Fibroblast of lung (primary cell): ENCODE data around the gene TTLL10. TPM values are rescaled to one million over a fixed set of nuclear protein-coding genes. Genes with fewer than 3 reads are reported as not detected.

ENCODE experiments used
- DNase-seq, 2 donors: peaks; one replicate each; pipeline versions ENCODE4 v3.0.0 to v3.0.0-alpha.2; 2010; ENCODE audit warnings: low read depth in 2 of 2
- H2AFZ ChIP-seq: 2 replicates; pipeline ENCODE4 v1.5.1; 2012; ENCODE audit warnings: low read length, control low read depth, inconsistent platforms
- H3K27ac ChIP-seq: 2 replicates; pipeline ENCODE4 v1.5.1; 2011; ENCODE audit warnings: low read length, control low read depth; ENCODE audit not compliant: insufficient read depth
- H3K27me3 ChIP-seq: 2 replicates; pipeline ENCODE4 v1.5.1; 2011; ENCODE audit warnings: mild to moderate bottlenecking, low read length; ENCODE audit not compliant: control insufficient read depth, insufficient read depth
- H3K36me3 ChIP-seq: 2 replicates; pipeline ENCODE4 v1.5.1; 2011; ENCODE audit warnings: low read length; ENCODE audit not compliant: control insufficient read depth, insufficient read depth
- H3K4me1 ChIP-seq: 2 replicates; pipeline ENCODE4 v1.5.1; 2011; ENCODE audit warnings: low read length; ENCODE audit not compliant: control insufficient read depth, insufficient read depth; ENCODE audit errors: extremely low read depth
- H3K4me2 ChIP-seq: 2 replicates; pipeline ENCODE4 v1.5.1; 2011; ENCODE audit warnings: low read length, control low read depth; ENCODE audit not compliant: insufficient read depth; ENCODE audit errors: extremely low read depth
- H3K4me3 ChIP-seq, 4 experiments: fragments of 200-600 bp in 1 of 4; sonication (generic) in 1 of 4; replicated peaks in 1 of 4; 2 replicates each; pipeline ENCODE4 v1.5.1; 2011 to 2016; ENCODE audit warnings: low read length in 4 of 4, low read depth in 3 of 4, mild to moderate bottlenecking in 3 of 4, control low read depth in 2 of 4, inconsistent platforms in 1 of 4, mixed read lengths in 1 of 4; ENCODE audit not compliant: insufficient read depth in 1 of 4; ENCODE audit errors: control extremely low read depth in 1 of 4
- H3K79me2 ChIP-seq: 2 replicates; pipeline ENCODE4 v1.5.1; 2012; ENCODE audit warnings: mild to moderate bottlenecking, low read length, inconsistent platforms; ENCODE audit not compliant: control insufficient read depth, insufficient read depth
- H3K9ac ChIP-seq: 2 replicates; pipeline ENCODE4 v1.5.1; 2011; ENCODE audit warnings: mild to moderate bottlenecking, low read length, control low read depth; ENCODE audit not compliant: insufficient read depth
- H3K9me3 ChIP-seq: 2 replicates; pipeline ENCODE4 v1.5.1; 2012; ENCODE audit warnings: low read depth, low read length; ENCODE audit not compliant: control insufficient read depth, insufficient read depth
- H4K20me1 ChIP-seq: 2 replicates; pipeline ENCODE4 v1.5.1; 2011; ENCODE audit warnings: low read length; ENCODE audit not compliant: control insufficient read depth, insufficient read depth; ENCODE audit errors: extremely low read depth
- EZH2 ChIP-seq: IDR thresholded peaks from 2 replicates; pipeline ENCODE4 v1.5.1; 2012; ENCODE audit warnings: low read length, control low read depth, mild to moderate bottlenecking; ENCODE audit errors: missing control alignments
- polyA plus RNA-seq, 2 donors: library from polyadenylated mRNA; depleted of rRNA in 1 of 2; stranded (reverse) in 1 of 2; unstranded in 1 of 2; fragments of >200 nt; gene quantifications; 2 replicates each; pipeline ENCODE4 v1.2.1, GENCODE V29; 2011 to 2012; ENCODE audit warnings: missing spikeins in 1 of 2
- total RNA-seq: library from RNA; depleted of rRNA; stranded (reverse); fragments of >200 nt; gene quantifications from 2 replicates; pipeline ENCODE4 v1.2.1, GENCODE V29; 2014
- TF ChIP-seq, protein P1 (sequence below), 2 donors: IDR thresholded peaks in 1 of 2; conservative IDR thresholded peaks in 1 of 2; 1 replicate in 1 of 2; 2 replicates in 1 of 2; pipeline ENCODE4 v1.5.1; 2011 to 2012; ENCODE audit warnings: low read length in 2 of 2, control low read depth in 1 of 2, inconsistent platforms in 1 of 2, low read depth in 1 of 2, mild to moderate bottlenecking in 1 of 2

Gene TTLL10
- total and polyA plus RNA-seq, 2 donors (not counting 1 experiment from before 2014, with no cell fraction given) = not detected

DNA sequence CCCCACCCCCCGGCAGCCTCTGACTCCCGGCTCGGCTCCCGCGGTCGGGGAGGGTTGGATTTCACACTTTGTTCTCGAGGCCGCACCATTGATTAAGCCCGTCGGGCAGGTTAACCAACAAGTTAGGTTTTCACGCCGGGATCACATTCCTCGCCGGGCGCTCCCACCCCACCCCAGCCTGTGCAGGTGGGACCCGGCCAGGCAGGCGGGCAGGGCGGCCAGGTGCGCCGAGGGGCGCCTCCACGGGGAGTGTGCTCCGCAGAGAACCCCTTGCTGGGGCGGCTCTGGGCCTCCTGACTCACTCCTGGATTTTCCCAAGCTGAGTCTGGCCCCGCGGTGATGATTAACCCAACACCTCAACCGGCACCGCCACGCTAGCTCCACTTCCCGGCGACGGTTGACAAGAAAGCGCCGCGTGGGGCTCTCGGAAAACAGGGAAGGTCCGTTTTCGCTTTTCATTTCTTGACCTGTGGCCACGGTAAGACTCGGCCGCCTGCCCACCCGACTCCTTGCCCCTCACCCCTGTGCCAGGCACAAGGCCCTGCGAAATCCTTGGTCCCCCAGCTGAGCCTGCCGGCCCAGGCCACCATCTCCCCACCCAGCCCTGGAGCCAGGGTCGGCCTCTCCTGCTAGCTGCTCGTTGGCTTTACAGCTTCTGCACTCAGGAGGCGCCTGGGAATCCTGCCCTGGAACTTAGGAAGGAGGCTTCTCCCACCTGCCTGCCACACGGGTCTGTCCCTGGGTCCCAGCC lies 8.8 kb upstream of the TTLL10 start:
- Histone ChIP-seq H3K27me3 (peaks cover under 1% of the 10 kb centered on the region), H3K36me3 (no peaks in the 10 kb centered on the region), H3K27ac (no peak overlapping the region), H3K79me2 (no peaks in the 10 kb centered on the region), H4K20me1 (no peaks in the 10 kb centered on the region), H3K9me3 (no peaks in the 10 kb centered on the region), H2AFZ (no peak overlapping the region), H3K4me2 (no peak overlapping the region), H3K4me3 (no peak overlapping the region), H3K4me1 (no peaks in the 10 kb centered on the region), H3K9ac (no peak overlapping the region)
- TF ChIP-seq EZH2 = no peak
- TF ChIP-seq, protein P1, sequence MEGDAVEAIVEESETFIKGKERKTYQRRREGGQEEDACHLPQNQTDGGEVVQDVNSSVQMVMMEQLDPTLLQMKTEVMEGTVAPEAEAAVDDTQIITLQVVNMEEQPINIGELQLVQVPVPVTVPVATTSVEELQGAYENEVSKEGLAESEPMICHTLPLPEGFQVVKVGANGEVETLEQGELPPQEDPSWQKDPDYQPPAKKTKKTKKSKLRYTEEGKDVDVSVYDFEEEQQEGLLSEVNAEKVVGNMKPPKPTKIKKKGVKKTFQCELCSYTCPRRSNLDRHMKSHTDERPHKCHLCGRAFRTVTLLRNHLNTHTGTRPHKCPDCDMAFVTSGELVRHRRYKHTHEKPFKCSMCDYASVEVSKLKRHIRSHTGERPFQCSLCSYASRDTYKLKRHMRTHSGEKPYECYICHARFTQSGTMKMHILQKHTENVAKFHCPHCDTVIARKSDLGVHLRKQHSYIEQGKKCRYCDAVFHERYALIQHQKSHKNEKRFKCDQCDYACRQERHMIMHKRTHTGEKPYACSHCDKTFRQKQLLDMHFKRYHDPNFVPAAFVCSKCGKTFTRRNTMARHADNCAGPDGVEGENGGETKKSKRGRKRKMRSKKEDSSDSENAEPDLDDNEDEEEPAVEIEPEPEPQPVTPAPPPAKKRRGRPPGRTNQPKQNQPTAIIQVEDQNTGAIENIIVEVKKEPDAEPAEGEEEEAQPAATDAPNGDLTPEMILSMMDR (conservative IDR thresholded peaks at IDR 0.05 in 1 of 2, IDR thresholded peaks at IDR 0.05 in 1 of 2; ENCODE audit: low read depth in 1 of 2, low read length in 2 of 2) = no peak
- DNase-seq = peak in 1 of 2 donors; percentile 4

DNA sequence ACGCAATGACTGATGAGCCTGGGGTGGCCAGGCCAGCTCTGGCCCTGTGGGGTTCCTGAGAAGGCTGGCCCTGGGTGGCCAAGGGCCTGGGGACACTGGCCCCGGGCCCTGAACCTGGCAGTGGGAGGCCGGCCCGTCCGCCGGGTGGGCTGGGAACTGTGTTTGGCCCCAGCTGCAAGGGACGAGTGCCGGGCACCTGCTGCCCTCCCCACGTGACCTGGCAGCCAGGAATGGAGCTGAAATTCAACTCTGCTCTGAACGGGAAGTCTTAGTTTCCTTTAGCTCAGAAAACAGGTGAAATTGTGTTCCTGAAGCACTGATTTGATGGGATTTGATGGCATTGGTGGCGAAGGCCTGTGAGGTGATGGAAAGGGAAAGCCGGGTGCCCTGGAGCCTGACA lies 8.2 kb upstream of the TTLL10 start:
- no peak for TF ChIP-seq EZH2
- TF ChIP-seq, protein P1 (conservative IDR thresholded peaks at IDR 0.05 in 1 of 2, IDR thresholded peaks at IDR 0.05 in 1 of 2; ENCODE audit: low read depth in 1 of 2, low read length in 2 of 2) = no peak
- H3K4me1 ChIP-seq = no peaks in the 10 kb centered on the region
- H2AFZ ChIP-seq = no peak overlapping the region
- no peaks in the 10 kb centered on the region for H3K79me2 ChIP-seq
- no peaks in the 10 kb centered on the region for H4K20me1 ChIP-seq
- no peak overlapping the region for H3K9ac ChIP-seq
- H3K4me3 ChIP-seq = no peak overlapping the region
- H3K9me3 ChIP-seq = no peaks in the 10 kb centered on the region
- no peak overlapping the region for H3K27ac ChIP-seq
- H3K27me3 ChIP-seq = peaks cover 3% of the 10 kb centered on the region
- no peak for DNase-seq
- H3K4me2 ChIP-seq = no peak overlapping the region
- no peaks in the 10 kb centered on the region for H3K36me3 ChIP-seq

DNA sequence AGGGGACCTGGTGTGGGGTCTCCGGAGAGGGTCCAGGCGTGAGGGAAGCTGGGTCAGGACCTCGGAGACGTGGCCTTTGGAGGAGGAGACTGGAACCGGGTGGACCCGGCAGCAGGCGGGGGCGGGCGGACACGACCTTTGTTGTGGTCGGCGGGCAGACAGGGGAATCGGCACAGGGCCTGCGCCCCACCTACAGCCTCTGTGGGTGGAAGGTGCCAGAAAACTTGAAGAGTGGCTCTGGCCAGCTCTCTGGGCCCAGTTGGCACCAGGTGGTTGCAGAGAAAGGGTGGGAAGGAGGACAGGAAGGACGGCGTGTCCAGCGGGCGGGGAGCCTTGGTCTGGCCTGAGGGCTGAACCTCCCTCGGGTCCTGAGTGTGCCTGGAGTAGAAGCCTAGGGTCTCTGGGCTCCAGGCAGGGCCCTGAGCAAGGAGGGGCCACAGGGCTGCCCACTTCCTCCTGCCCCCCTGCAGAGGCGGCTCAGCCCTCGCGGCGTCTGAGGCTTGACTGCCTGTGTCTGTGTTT lies 7.7 kb upstream of the TTLL10 start:
- no peak for TF ChIP-seq EZH2
- TF ChIP-seq, protein P1 (conservative IDR thresholded peaks at IDR 0.05 in 1 of 2, IDR thresholded peaks at IDR 0.05 in 1 of 2; ENCODE audit: low read depth in 1 of 2, low read length in 2 of 2) = no peak
- Histone ChIP-seq H4K20me1 (no peaks in the 10 kb centered on the region), H3K79me2 (no peaks in the 10 kb centered on the region), H2AFZ (no peak overlapping the region), H3K4me3 (no peak overlapping the region), H3K36me3 (no peaks in the 10 kb centered on the region), H3K9me3 (no peaks in the 10 kb centered on the region), H3K27ac (no peak overlapping the region), H3K27me3 (peaks cover 3% of the 10 kb centered on the region), H3K4me2 (no peak overlapping the region), H3K9ac (no peak overlapping the region), H3K4me1 (no peaks in the 10 kb centered on the region)
- no peak for DNase-seq
